GM18511 (cell line): ENCODE results near the gene ITFG1.
"Not testable (repeated sequence)": the region's sequence is repeated elsewhere in the genome, so short reads cannot be mapped to it uniquely, and the experiment has no call there.

ENCODE experiments used
- ATAC-seq: cut with Tn5 transposase; IDR thresholded peaks from one replicate; pipeline ENCODE4 v1.9.1; 2021; ENCODE audit warnings: mild to moderate bottlenecking, moderate library complexity; ENCODE audit not compliant: unreplicated experiment

Gene ITFG1

GRCh38 chr16:47473792-47474191 is 12.9 kb upstream of the ITFG1 start:
- no peak for ATAC-seq

DNA sequence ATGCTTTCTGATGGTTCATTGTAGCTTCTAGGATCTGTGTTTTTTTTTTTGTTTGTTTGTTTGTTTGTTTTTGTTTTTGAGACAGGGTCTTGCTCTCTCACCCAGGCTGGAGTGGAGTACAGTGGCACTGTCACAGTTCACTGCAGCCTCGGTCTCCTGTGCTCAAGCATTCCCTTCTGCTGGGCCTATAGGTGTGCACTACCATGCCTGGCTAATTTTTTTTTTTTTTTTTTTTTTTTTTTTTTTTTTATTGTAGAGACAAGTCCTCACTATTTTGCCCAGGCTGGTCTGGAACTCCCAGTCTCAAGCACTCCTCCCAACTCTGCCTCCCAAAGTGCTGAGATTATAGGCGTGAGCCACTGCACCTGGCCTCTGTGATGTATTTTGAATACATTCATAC is 12.1 kb upstream of the ITFG1 start:
- not testable (repeated sequence) for ATAC-seq

DNA sequence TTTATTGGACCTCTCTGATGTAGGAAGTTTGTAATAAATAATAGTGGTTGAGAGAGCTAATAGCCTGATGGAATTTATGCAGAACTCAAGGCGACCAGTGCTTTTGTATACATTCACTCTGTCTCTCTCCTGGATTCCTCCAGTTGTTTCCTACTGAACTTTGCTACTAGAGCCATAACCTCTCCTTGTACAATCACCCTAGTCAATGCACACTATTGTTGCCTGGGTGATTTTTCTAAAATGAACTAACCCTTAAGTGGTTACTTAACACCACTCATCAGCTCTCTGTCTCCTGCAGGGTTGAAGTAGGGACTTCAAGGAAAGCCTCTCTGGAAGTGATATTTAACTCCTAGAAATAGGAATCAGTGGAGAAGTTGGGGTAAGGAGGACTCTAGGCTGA is 9.9 kb upstream of the ITFG1 start:
- ATAC-seq = no peak

DNA sequence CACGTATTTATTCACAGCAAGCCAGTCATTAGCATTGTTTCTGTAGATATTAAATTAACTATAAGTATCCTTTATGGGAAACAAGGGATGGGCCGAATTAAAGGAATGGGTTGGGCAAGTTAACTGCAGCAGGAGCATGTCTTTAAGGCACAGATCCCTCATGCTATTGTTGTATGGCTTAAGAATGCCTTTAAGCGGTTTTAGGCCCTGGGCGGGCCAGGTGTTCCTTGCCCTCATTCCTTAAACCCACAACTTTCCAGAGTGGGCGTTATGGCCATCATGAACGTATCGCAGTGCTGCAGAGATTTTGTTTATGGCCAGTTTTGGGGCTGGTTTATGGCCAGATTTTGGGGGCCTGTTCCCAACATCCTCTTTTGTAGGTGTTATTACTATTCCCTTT is 9.3 kb upstream of the ITFG1 start:
- ATAC-seq = no peak

GRCh38 chr16:47469227-47469626 is 8.4 kb upstream of the ITFG1 start:
- ATAC-seq = no peak

DNA sequence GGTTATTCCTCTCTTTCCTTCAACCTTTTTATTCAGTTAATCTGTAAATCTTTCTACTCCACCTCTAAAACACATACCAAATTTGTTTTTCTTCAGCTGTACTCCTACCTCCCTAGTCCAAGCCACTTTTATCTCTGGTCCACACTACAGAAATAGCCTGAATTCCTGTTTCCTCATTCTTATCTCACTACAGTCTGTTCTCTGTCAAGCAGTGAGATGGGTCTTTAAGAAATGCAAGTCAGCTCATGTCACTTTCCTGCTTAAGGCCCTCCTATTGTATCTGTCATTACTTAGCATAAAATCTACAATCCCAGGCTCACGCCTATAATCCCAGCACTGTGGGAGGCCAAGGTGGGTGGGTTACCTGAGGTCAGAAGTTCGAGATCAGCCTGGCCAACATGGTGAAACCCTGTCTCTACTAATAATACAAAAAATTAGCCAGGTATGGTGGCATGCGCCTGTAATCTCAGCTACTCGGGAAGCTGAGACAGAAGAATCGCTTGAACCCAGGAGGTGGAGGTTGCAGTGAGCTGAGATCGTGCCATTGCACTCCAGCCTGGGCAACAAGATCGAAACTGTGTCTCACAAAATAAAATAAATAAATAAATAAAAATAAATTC is 7.3 kb upstream of the ITFG1 start:
- not testable (repeated sequence) for ATAC-seq

DNA sequence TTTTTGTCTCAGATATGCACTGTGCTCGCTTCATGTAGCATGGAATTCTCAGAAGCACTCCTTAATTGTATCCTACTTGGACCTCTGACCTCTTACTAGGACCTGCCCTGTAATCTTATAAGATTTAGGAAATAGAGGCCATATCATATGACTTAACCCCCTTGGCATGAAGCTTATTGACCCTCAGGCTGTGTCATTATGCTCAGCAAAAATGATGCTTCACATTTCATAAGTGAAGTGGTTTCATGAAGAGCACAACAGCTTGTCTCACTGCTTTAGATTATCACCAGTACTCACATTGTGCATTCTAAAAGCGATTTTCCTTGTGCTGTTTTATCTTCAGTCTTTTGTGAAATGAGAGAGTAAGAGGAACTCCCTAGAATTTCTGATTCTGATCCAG is 6.6 kb upstream of the ITFG1 start:
- no peak for ATAC-seq

GRCh38 chr16:47465919-47466630 is 5.2 kb upstream of the ITFG1 start:
- ATAC-seq = no peak

DNA sequence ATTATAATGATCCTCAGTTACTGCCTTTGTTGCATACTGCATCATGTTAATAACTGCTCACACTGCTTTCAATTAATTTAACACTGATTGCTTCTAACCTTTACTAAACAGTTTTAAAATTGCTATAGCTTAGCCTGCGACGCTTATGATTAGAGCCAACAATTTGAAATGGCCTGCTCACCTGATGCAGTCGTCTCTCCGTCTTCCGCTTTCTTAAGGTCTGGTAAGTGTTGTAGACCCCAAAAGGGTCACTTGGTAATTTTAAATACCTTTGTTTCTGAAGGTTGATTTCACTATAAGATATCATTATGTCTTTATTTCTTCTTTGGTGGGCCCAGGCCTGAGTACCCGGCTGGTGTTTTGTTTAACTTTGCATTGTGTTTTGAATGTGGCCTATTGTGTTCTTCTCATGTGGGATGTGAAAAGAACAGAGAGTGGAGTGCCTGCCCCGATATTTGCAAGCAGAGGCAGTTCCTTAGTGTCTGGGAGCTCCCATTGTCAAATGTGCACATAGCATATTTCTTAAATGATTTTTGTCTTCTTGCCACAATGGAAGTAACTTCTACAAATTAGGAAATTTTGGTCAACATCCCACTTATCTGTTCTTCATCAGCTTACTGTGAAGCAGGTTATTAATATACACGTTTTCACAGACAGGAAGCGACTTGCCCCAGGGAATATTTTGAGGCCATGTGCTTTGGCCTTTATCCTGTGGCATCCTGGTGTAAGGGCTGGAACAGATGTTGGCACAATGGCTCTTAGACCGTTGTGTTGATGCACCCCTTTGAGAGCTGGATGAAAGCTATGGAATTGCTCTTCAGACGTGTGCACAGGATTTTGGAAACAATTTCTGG is 3.1 kb upstream of the ITFG1 start:
- no peak for ATAC-seq

- ATAC-seq = peak; percentile 28
Measured at GRCh38 chr16:47461598-47462266, 869 bp upstream of the ITFG1 start.

DNA sequence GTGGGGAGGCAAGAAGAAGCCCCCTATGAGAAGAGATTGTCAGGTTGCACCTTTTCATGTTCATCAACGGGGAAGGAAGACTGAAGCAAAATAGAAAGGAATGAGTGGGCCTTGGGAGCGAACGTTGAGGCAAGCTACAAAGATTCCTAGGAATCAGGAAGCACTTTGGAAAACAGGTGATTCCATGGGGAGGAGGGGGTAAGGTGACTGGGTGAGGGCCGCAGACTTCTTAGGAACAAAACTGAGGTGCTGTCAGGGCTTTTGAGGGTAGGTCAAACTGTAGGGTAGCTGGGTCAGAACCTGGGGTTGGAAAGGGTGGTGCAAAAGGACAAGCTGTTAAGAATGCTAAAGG is 528 bp downstream of the ITFG1 start:
- peak; percentile 3 for ATAC-seq

DNA sequence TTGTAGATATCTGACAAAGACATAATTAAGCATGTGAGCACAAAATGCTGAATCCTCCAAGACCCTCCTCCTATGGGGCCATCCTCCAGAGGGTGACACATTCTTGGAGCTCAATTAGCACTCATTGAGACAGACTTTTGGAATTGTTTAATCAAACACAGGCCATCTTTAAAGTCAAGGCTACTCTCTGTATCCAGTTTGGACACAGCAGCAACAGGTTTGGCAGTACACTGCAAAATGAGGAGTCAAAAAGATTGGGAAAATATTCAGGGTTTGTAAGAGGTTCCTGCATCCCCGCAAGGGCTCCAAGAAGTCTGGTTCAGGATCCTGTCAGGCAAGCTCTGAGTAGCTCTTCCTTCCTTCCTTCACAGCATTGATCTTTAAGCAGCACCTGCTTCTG is 1.3 kb downstream of the ITFG1 start:
- no peak for ATAC-seq

GRCh38 chr16:47458331-47458730 is 2.5 kb downstream of the ITFG1 start:
- ATAC-seq = no peak

DNA sequence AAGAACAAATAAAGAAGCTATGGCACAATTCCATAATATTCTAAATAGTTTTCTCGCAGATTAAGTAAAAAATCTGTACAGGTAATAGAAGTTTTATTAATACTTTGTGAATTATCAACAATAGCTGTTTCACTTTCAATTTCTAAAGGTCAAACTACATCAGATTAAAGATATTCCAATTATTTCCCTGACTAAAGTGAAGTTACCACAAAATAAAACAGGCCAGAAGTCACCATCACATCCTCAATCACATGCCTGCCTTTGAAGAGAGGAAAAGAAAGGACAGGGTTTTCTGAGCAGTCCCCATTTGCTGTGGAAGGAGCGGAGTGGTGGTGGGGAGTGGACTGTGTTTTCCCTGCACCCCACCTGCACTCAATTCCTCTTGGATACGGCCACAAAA is 11.1 kb downstream of the ITFG1 start:
- no peak for ATAC-seq

DNA sequence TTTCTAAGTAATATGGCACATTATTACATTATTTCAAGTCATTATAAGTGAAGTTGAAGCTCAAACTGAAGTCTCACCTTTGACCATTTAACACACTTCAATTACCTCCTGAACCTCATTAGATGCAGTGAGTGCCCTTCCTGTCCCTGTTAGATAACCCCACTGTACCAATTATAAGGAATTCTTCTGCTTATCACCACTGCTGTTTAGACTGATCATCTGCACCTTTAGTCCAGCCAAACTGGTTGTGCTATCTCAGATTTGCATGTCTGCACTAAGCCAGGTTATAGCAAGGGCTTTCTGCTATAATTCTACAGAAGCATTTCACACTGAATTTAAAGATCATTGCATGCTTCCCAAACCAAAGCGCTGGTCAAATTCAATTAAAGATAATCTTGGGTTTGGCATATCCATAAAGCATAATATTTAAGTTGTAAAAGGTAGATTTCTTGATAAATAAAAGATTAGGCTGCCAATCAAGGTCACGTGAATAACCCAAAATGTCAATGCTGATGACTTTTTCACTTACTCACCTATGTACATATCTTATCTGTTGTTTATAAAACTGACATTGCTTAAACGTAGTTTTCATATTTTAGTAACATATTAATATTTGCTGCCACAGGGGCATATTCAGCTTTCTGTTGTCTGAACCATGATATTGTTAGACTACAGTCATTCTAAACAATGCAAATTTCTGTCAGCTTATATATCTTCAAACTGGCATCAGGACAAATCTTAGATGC is 11.9 kb downstream of the ITFG1 start:
- no peak for ATAC-seq

DNA sequence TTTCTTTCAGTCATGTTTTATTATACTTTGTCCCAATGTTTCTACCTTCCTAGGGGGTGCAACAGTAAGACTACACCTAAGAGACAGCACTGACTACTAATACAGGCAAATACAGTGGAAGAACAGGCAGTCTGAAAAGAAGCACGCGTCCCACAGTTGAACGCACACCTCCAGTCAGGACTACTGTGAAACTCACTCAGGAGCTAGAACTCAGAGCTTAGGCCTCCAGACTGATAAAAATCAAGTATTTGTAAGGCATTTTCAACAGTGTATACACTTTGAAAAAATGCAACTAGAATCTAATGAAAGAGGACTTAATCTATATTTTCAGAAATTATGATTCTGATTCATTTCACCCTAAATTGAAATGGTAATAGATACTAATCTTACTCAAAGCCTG is 14.4 kb downstream of the ITFG1 start:
- no peak for ATAC-seq

DNA sequence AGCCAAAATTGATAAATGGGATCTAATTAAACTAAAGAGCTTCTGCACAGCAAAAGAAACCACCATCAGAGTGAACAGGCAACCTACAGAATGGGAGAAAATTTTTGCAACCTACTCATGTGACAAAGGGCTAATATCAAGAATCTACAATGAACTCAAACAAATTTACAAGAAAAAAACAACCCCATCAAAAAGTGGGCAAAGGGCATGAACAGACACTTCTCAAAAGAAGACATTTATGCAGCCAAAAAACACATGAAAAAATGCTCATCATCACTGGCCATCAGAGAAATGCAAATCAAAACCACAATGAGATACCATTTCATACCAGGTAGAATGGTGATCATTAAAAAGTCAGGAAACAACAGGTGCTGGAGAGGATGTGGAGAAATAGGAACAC is 18.0 kb downstream of the ITFG1 start:
- ATAC-seq = not testable (repeated sequence)

DNA sequence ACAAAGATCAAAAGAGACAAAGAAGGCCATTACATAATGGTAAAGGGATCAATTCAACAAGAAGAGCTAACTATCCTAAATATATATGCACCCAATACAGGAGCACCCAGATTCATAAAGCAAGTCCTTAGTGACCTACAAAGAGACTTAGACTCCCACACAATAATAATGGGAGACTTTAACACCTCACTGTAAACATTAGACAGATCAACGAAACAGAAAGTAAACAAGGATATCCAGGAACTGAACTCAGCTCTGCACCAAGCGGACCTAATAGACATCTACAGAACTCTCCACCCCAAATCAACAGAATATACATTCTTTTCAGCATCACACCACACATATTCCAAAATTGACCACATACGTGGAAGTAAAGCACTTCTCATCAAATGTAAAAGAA is 20.8 kb downstream of the ITFG1 start:
- ATAC-seq = not testable (repeated sequence)

- not testable (repeated sequence) for ATAC-seq
Measured at GRCh38 chr16:47434274-47434673, 26.6 kb downstream of the ITFG1 start.

DNA sequence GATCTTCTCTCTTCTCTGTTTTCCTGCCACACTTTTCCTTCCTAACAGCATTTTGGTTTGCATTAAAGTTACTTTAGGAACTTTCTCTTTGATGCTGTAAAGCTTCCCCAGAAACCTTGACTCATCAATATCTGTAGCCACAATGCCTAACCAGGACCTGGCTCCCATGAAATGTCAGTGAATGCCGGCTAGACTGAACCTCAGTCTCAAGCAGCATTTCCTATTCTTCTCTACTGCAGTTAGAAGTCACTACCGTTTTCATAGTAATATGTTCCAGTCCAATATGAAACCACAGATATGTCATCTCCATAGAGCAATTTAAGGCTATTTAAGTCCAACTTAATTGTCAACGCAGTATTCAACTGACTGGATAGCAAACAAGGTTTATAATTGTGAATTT is 28.9 kb downstream of the ITFG1 start:
- ATAC-seq = no peak

GRCh38 chr16:47426806-47427205 is 34.1 kb downstream of the ITFG1 start:
- ATAC-seq = no peak
